RPMI8226 (cell line): ENCODE data around the gene MYH10.

ENCODE experiments used
- DNase-seq: peaks from one replicate; pipeline ENCODE4 v3.0.0-alpha.2; 2015

MYH10 gene

GRCh38 chr17:8647956-8648355 is 17.4 kb upstream of the MYH10 start:
- DNase-seq = no peak

GRCh38 chr17:8647202-8647601 is 16.7 kb upstream of the MYH10 start:
- DNase-seq = no peak

GRCh38 chr17:8644507-8644902 is 14.0 kb upstream of the MYH10 start:
- no peak for DNase-seq

GRCh38 chr17:8643855-8644506 is 13.5 kb upstream of the MYH10 start:
- no peak for DNase-seq

GRCh38 chr17:8639709-8640108 is 9.2 kb upstream of the MYH10 start:
- no peak for DNase-seq

GRCh38 chr17:8632061-8632460 is 1.5 kb upstream of the MYH10 start:
- DNase-seq = no peak

- DNase-seq = no peak
These were observed 991 bp upstream of the MYH10 start for GRCh38 chr17:8631554-8631877.

GRCh38 chr17:8630802-8631553 is 453 bp upstream of the MYH10 start:
- DNase-seq = peak; percentile 88

GRCh38 chr17:8629371-8630226 is 926 bp downstream of the MYH10 start:
- DNase-seq = no peak

GRCh38 chr17:8628609-8629169 is 1.8 kb downstream of the MYH10 start:
- no peak for DNase-seq

- no peak for DNase-seq
These were observed 2.4 kb downstream of the MYH10 start for GRCh38 chr17:8628172-8628571.

GRCh38 chr17:8623591-8623990 is 6.9 kb downstream of the MYH10 start:
- no peak for DNase-seq

GRCh38 chr17:8622191-8622590 is 8.3 kb downstream of the MYH10 start:
- no peak for DNase-seq

GRCh38 chr17:8621585-8621984 is 8.9 kb downstream of the MYH10 start:
- no peak for DNase-seq

- DNase-seq = no peak
These were observed 11.2 kb downstream of the MYH10 start for GRCh38 chr17:8619294-8619693.

GRCh38 chr17:8618825-8619224 is 11.7 kb downstream of the MYH10 start:
- no peak for DNase-seq

GRCh38 chr17:8614988-8615387 is 15.5 kb downstream of the MYH10 start:
- no peak for DNase-seq

- no peak for DNase-seq
These were observed 18.8 kb downstream of the MYH10 start for GRCh38 chr17:8611619-8612298.

GRCh38 chr17:8611137-8611536 is 19.4 kb downstream of the MYH10 start:
- no peak for DNase-seq

- no peak for DNase-seq
These were observed 20.0 kb downstream of the MYH10 start for GRCh38 chr17:8610558-8610957.

- DNase-seq = no peak
These were observed 20.6 kb downstream of the MYH10 start for GRCh38 chr17:8609910-8610309.

GRCh38 chr17:8608001-8608400 is 22.5 kb downstream of the MYH10 start:
- no peak for DNase-seq

- DNase-seq = no peak
These were observed 24.1 kb downstream of the MYH10 start for GRCh38 chr17:8606401-8606800.
